HG03025 (cell line): ENCODE data around the gene EPHB1.
"Not testable (repeated sequence)": the region's sequence is repeated elsewhere in the genome, so short reads cannot be mapped to it uniquely, and the experiment has no call there.

ENCODE experiments used
- ATAC-seq: cut with Tn5 transposase; IDR thresholded peaks from one replicate; pipeline ENCODE4 v1.9.1; 2021; ENCODE audit warnings: mild to moderate bottlenecking, moderate library complexity; ENCODE audit not compliant: unreplicated experiment, low FRiP score

Gene EPHB1

GRCh38 chr3:135020181-135020580 lies 225.1 kb downstream of the EPHB1 start:
- no peak for ATAC-seq

DNA sequence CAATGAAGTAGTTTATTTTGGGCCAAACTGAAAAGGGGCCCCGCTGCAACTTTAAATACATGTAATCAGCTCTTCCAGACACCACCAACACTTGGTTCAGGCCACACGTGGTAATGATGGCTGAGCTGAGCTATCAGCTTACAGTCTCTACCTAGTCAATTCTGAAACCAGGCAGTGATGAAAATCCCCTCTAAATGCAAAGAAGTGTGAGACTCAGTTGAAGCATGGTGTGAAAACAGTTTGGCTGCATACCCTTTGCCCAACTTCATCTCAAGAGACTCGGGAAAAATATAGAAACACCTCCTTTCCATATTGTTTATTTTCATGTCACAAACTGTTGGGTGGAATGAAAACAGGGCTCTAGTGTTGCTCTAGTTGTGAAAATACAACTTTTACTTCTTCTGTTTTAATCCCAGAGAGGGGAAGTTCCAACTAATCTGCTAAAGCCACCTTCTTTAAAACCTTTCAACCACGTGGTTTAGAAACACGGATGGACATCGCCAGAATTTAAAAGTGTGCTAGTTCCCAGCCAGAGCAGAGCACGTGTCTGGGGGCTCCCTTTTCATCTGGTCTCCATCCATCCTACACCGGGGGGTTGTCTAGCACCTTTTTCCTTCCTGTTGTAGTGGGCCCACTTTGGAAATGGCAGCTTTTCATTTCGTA lies 229.1 kb downstream of the EPHB1 start:
- ATAC-seq = no peak

DNA sequence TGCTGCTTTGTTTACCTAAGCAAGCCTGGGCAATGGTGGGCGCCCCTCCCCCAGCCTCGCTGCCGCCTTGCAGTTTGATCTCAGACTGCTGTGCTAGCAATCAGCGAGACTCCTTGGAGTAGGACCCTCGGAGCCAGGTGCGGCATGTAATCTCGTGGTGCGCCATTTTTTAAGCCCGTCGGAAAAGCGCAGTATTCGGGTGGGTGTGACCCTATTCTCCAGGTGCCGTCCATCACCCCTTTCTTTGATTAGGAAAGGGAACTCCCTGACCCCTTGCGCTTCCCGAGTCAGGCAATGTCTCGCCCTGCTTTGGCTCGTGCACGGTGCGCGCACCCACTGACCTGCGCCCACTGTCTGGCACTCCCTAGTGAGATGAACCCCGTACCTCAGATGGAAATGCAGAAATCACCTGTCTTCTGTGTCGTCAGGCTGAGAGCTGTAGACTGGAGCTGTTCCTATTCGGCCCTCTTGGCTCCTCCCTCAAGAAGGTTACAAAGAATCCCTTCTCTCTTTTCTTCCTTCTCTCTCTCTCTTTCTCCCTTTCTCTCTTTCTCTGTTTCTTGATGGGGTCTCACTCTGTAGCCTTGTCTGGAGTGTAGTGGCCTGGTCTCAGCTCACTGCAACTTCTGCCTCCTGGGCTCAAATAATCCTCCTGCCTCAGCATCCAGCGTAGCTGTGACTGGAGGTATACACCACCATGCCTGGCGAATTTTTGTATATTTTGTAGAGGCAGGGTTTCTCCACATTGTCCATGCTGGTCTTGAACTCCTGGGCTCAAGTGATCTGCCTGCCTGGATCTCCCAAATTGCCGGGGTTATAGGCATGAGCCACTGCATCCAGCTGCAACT lies 235.9 kb downstream of the EPHB1 start:
- ATAC-seq = not testable (repeated sequence)

GRCh38 chr3:135033737-135034136 lies 238.7 kb downstream of the EPHB1 start:
- no peak for ATAC-seq

DNA sequence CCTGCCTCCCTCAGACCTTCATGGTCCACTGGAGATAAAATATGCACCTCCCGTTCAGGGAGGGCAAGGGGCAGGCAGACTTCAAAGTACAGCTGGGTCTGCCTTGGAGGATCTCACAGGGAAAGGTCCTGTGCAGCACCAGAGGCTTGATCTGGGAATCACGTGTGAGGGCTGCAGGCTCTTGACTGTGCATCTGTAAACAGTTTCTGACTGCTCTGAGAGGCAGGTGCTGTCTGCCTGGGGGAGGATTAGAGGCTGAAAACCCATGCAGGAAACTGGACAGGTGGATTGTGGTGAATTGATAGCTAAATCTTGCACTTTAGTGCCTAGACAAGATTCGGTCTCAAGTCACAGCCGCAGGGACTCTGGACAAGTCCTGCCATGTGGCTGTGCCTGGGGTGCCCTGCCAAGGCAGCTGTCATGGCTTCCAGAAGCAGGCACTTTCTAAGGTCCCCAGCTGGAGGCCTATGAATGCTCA lies 239.3 kb downstream of the EPHB1 start:
- no peak for ATAC-seq

GRCh38 chr3:135034891-135035440 lies 239.9 kb downstream of the EPHB1 start:
- no peak for ATAC-seq

DNA sequence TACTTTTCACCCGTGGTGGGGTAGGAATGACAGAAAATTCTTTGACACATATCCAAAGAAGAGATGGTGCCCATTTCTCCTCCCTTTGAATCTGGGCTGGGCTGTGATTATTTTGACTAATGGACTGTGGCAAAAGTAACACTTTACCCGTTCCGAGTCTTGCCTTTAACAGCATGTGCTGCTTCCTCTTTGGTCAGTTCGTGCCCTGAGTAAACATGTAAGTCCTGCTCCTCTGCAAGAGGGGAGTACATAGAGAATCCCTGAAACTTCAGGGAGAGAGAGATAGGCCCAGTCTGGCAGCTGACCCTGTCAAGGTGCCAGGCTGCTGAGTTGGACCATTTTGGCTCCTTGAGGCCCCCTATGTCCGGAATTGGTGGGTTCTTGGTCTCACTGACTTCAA lies 243.1 kb downstream of the EPHB1 start:
- ATAC-seq = no peak

DNA sequence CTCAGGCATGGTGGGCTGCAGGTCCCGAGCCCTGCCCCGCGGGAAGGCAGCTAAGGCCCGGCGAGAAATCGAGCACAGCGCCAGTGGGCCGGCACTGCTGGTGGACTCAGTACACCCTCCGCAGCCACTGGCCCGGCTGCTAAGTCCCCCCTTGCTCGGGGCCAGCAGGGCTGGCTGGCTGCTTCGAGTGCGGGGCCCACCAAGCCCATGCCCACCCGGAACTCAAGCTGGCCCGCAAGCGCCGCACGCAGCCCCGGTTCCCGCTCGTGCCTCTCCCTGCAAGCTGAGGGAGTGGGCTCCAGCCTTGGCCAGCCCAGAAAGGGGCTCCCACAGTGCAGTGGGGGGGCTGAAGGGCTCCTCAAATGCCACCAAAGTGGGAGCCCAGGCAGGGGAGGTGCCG lies 244.5 kb downstream of the EPHB1 start:
- not testable (repeated sequence) for ATAC-seq

DNA sequence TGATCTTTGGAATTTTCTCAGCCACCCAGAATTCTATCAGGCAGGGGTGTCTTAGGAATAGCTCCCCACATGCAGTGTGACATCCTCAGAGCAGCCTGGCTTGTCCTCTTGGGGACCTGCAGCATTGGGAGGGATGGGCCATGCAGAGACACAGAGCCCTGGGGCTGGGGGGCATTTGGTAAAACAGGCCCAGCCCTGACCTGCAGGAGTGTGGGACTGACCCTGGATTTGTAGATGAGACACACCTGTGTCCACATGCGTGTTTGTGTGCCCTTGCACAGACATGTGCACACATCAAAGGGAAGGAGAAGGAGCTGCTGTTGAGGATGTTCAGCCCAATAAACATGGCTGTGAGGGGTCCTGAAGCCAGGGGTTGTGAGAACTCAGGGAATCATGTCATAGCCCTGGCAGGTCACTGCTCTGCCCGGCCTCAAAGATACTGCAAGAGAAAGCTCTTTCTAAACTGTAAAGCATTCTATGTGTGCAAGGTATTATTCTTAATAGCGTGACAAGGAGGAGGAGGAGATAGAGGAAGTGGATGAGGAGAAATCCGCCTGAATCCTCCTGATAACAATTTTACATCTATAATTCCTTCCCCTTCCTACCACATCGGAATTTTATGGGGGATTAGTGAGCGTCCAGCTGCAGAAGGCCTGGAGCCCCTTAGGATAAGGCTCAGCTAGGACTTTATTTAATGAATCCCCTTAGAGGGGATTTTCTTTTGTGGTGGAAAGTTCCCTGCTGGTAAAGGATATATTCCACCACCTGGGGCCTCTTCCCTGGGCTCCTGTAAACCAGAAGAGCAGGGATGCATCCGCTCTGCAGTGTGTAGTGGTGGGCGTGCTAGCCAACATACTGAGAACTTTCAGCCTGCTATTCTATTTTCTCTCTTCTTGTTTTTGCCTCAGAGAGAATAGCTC lies 245.5 kb downstream of the EPHB1 start:
- no peak for ATAC-seq

GRCh38 chr3:135041601-135042000 lies 246.5 kb downstream of the EPHB1 start:
- ATAC-seq = no peak

GRCh38 chr3:135047061-135047460 lies 252.0 kb downstream of the EPHB1 start:
- ATAC-seq = no peak

DNA sequence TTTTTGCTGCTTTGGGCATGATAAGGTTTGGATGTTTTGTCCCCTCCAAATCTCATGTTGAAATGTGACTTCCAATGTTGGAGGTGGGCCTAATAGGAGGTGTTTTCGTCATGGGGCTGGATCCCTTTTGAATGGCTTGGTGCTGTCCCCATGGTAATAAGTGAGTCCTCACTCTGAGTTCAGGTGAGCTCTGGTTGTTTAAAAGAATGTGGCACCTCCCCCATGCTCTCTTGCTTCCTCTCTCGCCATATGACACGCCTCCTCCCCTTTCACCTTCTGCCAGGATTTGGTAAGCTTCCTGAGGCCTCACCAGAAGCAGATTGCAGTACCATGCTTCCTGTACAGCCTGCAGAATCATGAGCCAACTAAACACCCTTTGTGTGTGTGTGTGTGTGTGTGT lies 255.5 kb downstream of the EPHB1 start:
- no peak for ATAC-seq

DNA sequence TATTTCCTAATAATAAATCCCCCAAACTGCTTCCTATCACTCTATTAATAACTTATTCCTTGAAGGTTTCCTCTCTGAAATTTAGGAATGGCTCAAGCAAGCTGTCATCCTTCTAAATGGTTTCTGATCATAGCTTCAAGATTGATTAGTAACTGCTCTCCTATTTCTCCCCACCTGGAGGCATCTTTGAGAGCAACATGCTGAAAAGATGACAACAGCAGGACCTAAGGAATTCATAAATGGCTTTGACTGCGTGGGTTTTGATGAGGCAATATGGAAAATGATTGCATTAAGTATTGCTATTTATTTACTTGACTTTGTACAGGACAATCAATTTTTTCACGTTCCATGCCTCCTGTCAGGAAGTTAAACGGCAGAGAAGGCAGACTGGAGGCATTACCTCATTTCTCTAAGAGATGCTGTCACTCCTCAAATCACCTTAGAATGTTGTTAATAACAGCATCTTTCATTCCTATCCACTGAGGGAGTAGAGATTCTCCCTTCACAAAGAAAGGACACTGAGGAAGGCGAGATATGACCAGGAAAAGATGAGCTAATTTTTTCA lies 256.4 kb downstream of the EPHB1 start:
- no peak for ATAC-seq

DNA sequence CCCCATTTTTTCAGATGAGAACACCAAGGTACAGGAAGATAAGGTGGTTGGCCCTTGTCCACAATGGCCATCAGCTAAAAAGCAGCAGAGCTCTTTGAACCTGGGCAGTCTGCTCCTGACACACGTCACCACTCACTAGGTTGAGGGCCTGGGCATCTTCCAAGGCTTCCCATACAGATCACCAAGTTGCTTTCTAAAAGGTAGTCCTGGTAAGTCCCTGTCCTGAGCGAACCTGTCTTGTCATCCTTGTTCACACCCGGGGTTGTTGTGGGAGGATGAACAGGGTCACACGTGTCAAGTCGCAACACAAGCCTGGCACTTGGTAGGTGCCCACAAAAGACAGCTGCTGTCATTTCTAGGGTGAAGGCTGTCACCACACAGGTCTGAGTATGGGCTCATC lies 260.4 kb downstream of the EPHB1 start:
- ATAC-seq = no peak

- no peak for ATAC-seq
Observed at GRCh38 chr3:135056084-135056730, 261.1 kb downstream of the EPHB1 start.

DNA sequence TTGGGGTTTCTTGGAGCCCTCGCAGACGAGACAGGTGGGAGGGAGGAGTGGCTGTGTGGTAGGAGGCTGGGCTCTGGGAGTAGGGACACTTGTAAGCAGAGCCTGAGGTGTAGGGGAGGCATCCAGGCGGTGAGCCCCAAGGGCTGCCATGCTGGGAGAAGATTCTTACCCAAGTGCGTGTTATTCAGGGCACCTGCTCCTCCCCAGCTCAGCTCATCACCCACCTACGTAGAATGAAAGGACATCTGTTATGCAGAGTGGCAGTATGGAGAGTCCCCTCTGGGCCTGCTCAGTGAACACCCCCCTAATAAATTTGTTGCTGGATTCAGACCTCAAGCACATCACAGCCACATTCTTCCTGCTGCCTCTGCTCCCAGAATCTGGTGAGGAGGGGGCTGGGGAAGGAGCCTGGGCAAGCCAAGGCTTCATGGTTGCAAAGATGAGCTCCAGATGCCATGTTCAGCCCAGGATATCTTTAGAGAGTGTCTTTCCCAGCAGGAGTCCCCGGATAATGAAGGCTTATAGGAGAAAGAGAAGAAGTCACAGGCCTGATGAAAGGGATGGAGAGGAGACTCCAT lies 261.8 kb downstream of the EPHB1 start:
- no peak for ATAC-seq

GRCh38 chr3:135057996-135058395 lies 262.9 kb downstream of the EPHB1 start:
- no peak for ATAC-seq

- no peak for ATAC-seq
Observed at GRCh38 chr3:135059580-135059979, 264.5 kb downstream of the EPHB1 start.
